Lower lobe of right lung (tissue), 2 donors: ENCODE measurements around the gene ANAPC13. TPM values are rescaled to one million over a fixed set of nuclear protein-coding genes. Genes with fewer than 3 reads are reported as not detected.
A peak's percentile ranks its signal among the peaks of the same experiment; 100 is the strongest.

Source experiments
- ATAC-seq, 2 donors: fragments of 200-7000 bp; cut with Tn5 transposase; one replicate each; pipeline ENCODE4 v1.9.1; 2020 to 2022; ENCODE audit warnings: mild to moderate bottlenecking in 2 of 2, moderate library complexity in 2 of 2
- DNase-seq: peaks from one replicate; pipeline ENCODE4 v3.0.0-alpha.2; 2020
- H3K27ac ChIP-seq: fragments of 200-600 bp; one replicate; pipeline ENCODE4 v1.8.0; 2022
- H3K27me3 ChIP-seq: fragments of 200-600 bp; one replicate; pipeline ENCODE4 v1.8.0; 2022; ENCODE audit warnings: low read depth
- H3K36me3 ChIP-seq: fragments of 200-600 bp; one replicate; pipeline ENCODE4 v1.8.0; 2022; ENCODE audit warnings: mild to moderate bottlenecking
- H3K4me1 ChIP-seq: fragments of 200-600 bp; one replicate; pipeline ENCODE4 v1.8.0; 2022
- H3K4me3 ChIP-seq: fragments of 200-600 bp; one replicate; pipeline ENCODE4 v1.8.0; 2022; ENCODE audit warnings: mild to moderate bottlenecking
- H3K9me3 ChIP-seq: fragments of 200-600 bp; one replicate; pipeline ENCODE4 v1.8.0; 2022
- intact Hi-C: fragments of 100-400 bp; cut with DNase I; formaldehyde crosslinking; loops from one replicate; pipeline ENCODE4 v1.11.0; 2022
- total RNA-seq: library from RNA; stranded (reverse); fragmentation: NEBNext Ultra II Directional; extraction: Animal tissue kit (Norgen Biotek cat#: 25700); gene quantifications from one replicate; pipeline ENCODE4 v1.2.1, GENCODE V29; 2021
- TF ChIP-seq, protein P1 (sequence below): fragments of 200-600 bp; IDR thresholded peaks from one replicate; pipeline ENCODE4 v1.8.0; 2022; ENCODE audit warnings: antibody characterized with exemption, mild to moderate bottlenecking
- donor health status: DM: no; HTN: yes; CAD: no; lungs with severe emphysema.

The ANAPC13 gene
- total RNA-seq, 1 donor from 2014 or later, result 53.1 TPM

DNA sequence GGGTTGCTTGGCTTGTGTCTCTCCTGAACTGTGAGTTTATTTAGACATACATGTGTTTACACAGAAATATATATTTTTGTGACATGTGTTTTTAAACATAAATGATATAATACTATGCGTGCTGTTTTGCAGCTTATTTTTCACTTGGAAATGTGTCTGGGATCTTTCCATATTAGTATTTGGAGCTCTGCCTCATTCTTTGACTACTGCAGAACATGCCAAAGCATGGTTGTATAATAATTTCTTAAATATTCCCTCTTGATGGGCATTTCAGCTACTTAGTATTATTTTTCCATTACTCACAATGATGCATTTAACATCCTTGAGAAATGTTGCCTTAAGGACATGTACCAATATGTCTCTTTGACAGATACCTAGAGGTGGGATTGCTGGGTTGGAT, 19.5 kb downstream of the ANAPC13 start:
- no peaks in the 10 kb centered on the region for H3K9me3 ChIP-seq
- DNase-seq (no peak), ATAC-seq (no peak)
- H3K36me3 ChIP-seq, result no peaks in the 10 kb centered on the region
- TF ChIP-seq, protein P1, sequence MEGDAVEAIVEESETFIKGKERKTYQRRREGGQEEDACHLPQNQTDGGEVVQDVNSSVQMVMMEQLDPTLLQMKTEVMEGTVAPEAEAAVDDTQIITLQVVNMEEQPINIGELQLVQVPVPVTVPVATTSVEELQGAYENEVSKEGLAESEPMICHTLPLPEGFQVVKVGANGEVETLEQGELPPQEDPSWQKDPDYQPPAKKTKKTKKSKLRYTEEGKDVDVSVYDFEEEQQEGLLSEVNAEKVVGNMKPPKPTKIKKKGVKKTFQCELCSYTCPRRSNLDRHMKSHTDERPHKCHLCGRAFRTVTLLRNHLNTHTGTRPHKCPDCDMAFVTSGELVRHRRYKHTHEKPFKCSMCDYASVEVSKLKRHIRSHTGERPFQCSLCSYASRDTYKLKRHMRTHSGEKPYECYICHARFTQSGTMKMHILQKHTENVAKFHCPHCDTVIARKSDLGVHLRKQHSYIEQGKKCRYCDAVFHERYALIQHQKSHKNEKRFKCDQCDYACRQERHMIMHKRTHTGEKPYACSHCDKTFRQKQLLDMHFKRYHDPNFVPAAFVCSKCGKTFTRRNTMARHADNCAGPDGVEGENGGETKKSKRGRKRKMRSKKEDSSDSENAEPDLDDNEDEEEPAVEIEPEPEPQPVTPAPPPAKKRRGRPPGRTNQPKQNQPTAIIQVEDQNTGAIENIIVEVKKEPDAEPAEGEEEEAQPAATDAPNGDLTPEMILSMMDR, result no peak
- H3K4me1 ChIP-seq, result peaks cover 16% of the 10 kb centered on the region
- H3K27me3 ChIP-seq, result no peaks in the 10 kb centered on the region
- intact Hi-C loops, result no loop called here
- H3K4me3 ChIP-seq, result no peak overlapping the region
- no peak overlapping the region for H3K27ac ChIP-seq

GRCh38 chr3:134464689-134465365, 21.0 kb downstream of the ANAPC13 start:
- Histone ChIP-seq H3K27ac (peak overlapping the region; percentile 79), H3K9me3 (no peaks in the 10 kb centered on the region), H3K4me3 (no peak overlapping the region), H3K27me3 (no peaks in the 10 kb centered on the region), H3K36me3 (no peaks in the 10 kb centered on the region), H3K4me1 (peaks cover 12% of the 10 kb centered on the region)
- intact Hi-C loops, result no loop called here
- DNase-seq (no peak), ATAC-seq (peak in 1 of 2 donors; percentile 16)
- TF ChIP-seq, protein P1, result no peak

DNA sequence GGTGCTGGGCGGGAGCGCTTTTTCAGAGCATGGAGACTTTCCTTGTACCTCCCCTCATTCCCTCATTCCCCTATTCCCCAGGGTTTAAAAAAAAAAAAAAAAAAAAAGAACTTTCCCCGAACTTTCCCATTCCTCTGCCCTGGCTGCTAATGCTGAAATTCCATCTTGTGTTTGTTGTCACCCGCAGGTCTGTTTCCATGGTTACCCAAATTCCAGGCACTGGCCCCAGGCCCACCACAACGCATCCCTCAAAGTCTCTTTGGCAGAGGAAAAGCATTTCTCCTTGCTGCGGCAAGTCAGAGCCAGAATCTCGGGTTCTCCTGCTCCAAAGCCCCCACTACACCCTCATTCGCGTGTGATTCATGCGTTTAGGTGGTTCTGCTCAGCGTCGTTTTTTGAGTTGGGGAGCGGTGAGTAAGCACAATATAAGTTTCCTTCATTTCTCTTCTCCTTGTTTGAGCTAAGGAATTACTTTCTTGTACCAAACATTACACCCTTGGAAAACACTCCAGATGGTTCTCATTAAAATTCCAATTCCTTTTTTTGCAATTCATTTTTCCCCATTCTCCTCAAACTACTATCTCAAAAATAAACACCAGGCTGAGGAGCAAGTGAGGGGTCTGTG, 21.6 kb downstream of the ANAPC13 start:
- H3K9me3 ChIP-seq, result no peaks in the 10 kb centered on the region
- H3K4me3 ChIP-seq, result no peak overlapping the region
- no peak for DNase-seq
- H3K27ac ChIP-seq, result peak overlapping the region; percentile 79
- H3K27me3 ChIP-seq, result no peaks in the 10 kb centered on the region
- ATAC-seq, result peak; percentile 47 to 63
- TF ChIP-seq, protein P1, result no peak
- H3K4me1 ChIP-seq, result peaks cover 12% of the 10 kb centered on the region
- no peaks in the 10 kb centered on the region for H3K36me3 ChIP-seq
- intact Hi-C loops, result no loop called here

GRCh38 chr3:134463676-134464063, 22.1 kb downstream of the ANAPC13 start:
- Histone ChIP-seq H3K4me3 (no peak overlapping the region), H3K27me3 (no peaks in the 10 kb centered on the region), H3K4me1 (peaks cover 12% of the 10 kb centered on the region), H3K9me3 (no peaks in the 10 kb centered on the region), H3K36me3 (no peaks in the 10 kb centered on the region), H3K27ac (peak overlapping the region; percentile 79)
- TF ChIP-seq, protein P1, result no peak
- no peak for ATAC-seq
- intact Hi-C loops, result no loop called here
- DNase-seq, result no peak

- Histone ChIP-seq H3K27ac (peak overlapping the region; percentile 79), H3K36me3 (no peaks in the 10 kb centered on the region), H3K4me3 (no peak overlapping the region), H3K9me3 (no peaks in the 10 kb centered on the region), H3K27me3 (no peaks in the 10 kb centered on the region), H3K4me1 (peaks cover 12% of the 10 kb centered on the region)
- ATAC-seq, result peak in 1 of 2 donors; percentile 42
- TF ChIP-seq, protein P1, result no peak
- intact Hi-C loops, result no loop called here
- DNase-seq, result no peak
Observed at GRCh38 chr3:134462331-134462941, 23.3 kb downstream of the ANAPC13 start.
